GM19351 (cell line): ENCODE results near the gene SMYD3.
A peak's percentile ranks its signal among the peaks of the same experiment; 100 is the strongest.

Experiments
- ATAC-seq: cut with Tn5 transposase; IDR thresholded peaks from one replicate; pipeline ENCODE4 v1.9.1; 2021; ENCODE audit warnings: mild to moderate bottlenecking, moderate library complexity; ENCODE audit not compliant: unreplicated experiment

SMYD3 gene

DNA sequence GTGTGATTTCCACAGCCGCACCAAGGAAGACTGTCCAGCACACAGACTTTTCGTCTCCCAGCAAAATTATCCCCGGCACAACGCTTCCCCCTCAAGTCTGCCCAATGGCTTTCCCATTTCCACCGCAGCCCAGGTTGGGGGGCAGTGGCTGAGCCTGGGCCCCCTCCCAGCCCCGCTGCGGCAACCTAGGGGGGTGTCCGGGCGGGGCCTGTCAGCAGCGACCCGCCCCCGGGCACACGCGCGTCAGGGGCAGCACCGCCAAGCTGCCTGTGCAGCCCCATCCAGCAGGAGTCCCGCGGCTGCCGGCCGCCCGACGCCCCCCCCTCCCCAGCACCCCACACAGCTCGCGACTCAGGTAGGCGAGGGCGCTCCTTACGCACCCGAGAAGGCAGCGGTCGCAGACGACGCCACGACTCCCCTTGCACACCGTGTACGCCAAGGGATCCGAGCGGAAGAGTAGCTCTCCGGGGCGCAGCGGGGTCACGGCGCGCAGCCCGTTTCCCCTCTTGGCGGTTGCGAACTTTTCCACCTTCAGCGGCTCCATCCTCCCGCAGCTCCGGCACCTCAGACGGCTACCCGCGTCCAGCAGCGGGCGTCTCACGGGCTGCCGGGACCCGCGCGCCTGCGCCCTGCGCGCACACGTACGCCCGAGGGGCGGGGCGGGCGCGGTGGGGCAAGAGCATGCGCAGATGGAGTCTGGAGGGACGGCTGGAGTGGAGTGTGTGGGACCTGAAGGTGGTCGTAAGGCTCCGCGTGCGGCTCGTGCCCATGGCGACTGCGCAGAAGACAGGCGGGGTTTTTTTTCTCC is at the start of gene SMYD3:
SMYD3 (minus strand) TSS at position 606 of the 808 bp plus-strand sequence.
- peak; percentile 88 for ATAC-seq

GRCh38 chr1:246554201-246554600 is 47.1 kb upstream of the SMYD3 start:
- no peak for ATAC-seq

- no peak for ATAC-seq
These were observed 45.0 kb upstream of the SMYD3 start for GRCh38 chr1:246552110-246552509.

- ATAC-seq = no peak
These were observed 43.3 kb upstream of the SMYD3 start for GRCh38 chr1:246550402-246550801.

- no peak for ATAC-seq
These were observed 42.6 kb upstream of the SMYD3 start for GRCh38 chr1:246549665-246550064.

- ATAC-seq = no peak
These were observed 36.9 kb upstream of the SMYD3 start for GRCh38 chr1:246544001-246544400.

- no peak for ATAC-seq
These were observed 33.8 kb upstream of the SMYD3 start for GRCh38 chr1:246540738-246541491.

DNA sequence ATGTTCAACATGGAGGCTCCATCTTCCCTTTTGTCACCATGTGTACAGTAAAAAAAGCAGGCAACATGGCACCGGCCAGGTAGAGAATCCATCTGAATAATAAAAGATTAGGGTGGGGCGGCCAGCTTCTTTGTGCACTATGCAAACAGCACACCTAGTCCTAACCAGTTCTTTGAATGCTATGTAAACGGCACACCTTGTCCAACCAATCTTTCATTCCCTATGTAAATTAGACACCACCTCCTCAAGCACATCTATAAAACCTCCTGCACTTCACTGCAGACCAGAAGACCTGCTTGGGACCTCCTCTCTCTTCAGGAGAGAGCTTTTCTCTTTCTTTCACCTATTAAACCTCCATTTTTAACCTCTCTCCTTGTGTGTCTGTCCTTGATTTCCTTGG is 30.8 kb upstream of the SMYD3 start:
- no peak for ATAC-seq

GRCh38 chr1:246537441-246537840 is 30.4 kb upstream of the SMYD3 start:
- ATAC-seq = no peak

- ATAC-seq = no peak
These were observed 27.0 kb upstream of the SMYD3 start for GRCh38 chr1:246534114-246534513.

DNA sequence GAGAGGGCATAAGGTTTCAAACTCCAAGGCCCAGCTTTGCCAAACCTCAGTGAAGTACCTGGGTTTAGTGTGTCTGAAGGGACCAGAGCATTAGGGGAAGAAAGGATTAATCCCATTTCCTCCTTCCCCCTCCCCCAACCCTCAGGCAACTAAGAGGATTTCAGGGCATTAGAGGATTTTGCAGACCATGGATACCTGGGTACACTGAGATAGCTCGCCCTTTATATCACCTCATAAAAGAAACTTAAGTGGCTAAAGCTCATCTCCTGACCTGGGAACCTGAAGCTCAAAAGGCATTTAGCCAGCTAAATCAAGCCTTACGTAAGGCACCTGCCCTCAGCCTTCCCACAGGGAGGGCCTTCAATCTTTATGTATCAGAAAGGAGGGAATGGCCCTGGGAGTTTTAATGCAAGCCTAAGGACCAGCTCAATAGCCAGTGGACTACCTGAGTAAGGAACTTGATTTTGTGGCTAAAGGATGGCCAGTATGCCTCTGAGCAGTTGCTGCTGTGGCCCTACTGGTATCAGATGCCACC is 26.4 kb upstream of the SMYD3 start:
- ATAC-seq = no peak

GRCh38 chr1:246532519-246532918 is 25.4 kb upstream of the SMYD3 start:
- ATAC-seq = no peak

GRCh38 chr1:246530482-246530881 is 23.4 kb upstream of the SMYD3 start:
- ATAC-seq = no peak

- ATAC-seq = no peak
These were observed 22.1 kb upstream of the SMYD3 start for GRCh38 chr1:246528933-246529731.

DNA sequence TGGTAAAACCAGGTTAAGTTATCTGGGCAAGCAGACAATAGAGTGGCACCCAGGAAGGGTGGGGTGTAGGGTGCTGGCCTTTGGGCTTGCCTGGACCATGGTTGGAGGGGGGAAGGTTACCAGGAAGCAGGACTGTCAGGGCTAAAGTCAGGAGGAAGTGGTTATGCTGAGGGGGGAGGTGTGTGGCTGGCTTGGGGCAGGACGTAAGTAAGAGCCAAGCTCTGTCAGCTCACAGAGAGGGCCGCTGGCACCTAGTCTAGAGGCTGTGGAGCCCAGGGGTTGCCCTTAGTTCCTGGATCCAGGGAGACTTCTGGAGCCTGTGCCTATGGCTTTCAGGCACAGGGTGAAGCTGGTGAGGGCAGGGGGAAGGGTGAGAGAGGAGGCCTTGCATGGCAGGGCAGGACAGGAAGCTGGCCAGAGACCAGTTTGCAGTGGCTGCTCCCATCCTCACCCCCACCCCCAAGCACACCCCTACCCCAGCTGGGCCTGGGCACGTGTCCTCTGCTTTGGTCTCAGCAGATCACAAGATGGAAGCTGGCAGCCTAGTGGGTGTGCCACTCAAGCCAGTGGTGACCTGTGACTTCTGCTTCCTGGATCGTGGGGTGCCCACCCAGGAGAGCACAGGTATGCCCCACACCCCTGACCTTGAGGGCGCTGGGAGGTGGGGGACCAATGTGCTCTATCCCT is 20.5 kb upstream of the SMYD3 start:
- ATAC-seq = no peak

GRCh38 chr1:246526915-246527314 is 19.8 kb upstream of the SMYD3 start:
- ATAC-seq = no peak

DNA sequence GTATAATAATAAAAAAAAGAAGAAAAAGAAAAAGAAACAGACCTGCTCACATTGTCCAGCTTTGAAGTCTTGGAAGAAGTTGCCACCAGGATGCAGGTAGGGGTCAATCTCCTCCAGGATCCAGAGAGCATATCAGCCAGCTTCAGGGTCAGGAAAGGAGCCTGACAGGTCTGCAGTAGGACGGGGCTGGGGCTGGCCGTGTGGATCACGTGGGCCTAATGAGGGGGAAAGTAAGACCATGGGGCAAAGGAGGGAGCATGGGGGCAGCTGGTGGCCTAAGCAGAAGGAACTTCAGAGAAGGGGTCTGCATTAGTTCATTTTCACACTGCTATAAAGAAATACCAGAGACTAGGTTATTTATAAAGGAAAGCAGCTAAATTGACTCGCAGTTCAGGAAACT is 19.3 kb upstream of the SMYD3 start:
- no peak for ATAC-seq

DNA sequence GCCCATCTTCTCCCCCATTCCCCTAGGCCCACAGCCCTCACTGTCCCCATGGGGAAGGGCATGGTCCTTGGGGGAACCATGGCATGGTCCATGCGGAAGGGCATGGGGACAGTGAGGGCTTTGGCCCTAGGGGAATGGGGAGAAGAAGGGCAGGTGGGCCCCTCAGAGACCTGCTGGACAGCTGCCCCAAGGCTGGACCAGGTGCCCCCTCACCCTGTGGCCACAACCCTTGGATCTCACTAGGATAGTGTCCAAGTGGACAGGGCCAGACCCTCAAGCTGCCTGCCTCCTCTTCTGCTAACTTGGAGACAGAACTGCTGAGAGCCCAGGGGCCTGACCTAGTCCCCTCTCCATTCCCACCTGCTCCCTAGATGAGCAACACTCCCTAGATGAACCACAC is 12.4 kb upstream of the SMYD3 start:
- ATAC-seq = no peak

DNA sequence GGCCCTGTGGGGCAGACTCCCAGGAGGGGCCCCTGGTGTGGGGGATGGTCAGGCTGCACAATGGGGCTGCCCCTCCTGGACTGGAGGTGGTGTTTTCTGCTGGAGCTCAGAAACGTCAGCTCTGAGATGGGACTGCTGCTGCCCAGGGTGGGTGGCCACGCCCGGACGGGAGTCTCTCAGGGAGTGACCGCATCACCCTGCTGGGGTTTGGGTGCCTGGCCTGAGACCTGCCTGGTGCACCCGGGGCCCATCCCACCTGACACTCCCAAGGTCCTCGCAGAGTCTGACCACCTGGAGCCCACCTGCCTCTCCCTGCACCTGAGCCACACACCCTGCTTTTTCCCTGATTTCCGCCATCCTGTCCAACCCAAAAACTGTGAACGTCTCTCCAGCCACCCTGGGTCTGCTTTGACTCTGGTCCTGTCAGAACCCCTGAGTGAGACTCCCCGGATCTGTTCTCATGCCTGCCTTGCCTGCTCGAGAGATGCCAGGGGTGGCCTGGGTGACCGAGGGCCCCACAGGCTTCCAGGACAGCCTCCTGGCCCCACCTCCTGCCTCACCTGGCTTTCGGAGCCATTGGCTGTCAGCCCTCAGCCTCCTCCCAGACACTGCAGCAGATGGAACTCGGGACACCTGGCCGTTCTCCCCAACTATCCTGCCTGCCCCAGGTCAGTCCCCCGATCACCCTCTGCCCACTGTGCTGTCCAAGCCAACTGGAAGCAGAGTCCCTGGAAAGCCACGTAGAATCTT is 11.6 kb upstream of the SMYD3 start:
- ATAC-seq = no peak

DNA sequence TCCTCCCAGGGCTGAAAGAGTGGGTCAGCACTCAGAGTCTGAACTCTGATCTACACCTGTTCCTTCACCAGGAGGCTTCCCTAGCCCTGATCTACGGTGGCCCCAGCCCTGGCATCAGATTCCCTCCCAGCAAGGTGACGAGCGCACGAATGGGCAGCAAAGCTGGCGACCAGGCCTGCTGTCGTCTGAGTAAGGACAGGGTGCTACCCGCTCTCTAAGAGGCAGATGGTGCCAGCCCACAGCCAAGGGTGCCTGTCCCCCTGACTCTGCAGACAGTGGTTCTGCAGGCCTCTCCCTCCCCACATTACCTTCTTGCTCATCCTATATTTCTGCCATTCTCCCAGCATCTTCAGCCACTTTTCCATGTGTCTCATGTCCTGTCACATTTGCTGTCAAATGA is 10.3 kb upstream of the SMYD3 start:
- ATAC-seq = no peak
